ENCODE measurements around the gene GPR146. TPM values are rescaled to one million over a fixed set of nuclear protein-coding genes. Genes with fewer than 3 reads are reported as not detected.

GPR146 gene
- total RNA-seq, 1 donor from 2014 or later = 40.0 TPM

DNA sequence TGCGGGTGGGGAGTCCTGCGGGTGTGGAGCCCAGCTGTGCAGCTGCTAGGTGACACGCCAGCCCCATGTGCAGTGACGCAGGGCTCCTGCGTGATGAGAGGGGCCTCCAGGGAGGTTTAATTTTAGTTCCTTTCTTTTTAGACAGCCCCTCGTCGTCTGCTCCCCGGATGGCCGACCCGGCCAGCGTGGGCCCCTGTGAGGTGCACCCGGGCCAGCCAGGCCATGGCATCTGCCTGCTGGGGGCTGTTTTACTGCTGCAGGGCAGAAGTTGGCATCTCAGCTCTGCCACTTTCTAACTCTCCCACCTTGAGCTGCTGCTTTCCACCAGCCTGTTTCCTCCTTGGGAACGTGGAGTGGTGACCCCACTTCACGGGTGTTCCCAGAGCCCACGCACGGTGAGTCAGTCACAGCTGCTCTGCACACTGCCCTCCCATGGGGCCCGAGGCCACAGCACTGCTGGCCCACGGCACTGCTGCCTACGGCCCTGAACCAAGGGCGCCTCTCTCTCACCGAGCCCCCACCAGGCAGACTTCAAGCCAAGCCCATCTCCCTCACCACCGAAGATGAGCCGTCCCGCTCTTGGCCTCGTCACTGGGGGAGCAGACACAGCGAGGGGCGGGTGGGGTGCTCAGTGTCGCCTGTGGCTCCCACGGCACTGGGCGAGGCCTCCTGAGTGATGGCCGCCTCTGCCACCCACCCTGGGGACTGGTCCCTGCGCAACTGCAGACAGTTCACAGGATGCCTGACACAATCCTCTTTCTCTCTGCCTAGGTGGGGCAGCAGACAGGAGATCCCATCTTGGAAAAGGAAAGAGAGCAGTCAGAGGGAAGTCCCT is 40.1 kb upstream of the GPR146 start:
- no peak overlapping the region for H3K27ac ChIP-seq
- TF ChIP-seq, protein P1, sequence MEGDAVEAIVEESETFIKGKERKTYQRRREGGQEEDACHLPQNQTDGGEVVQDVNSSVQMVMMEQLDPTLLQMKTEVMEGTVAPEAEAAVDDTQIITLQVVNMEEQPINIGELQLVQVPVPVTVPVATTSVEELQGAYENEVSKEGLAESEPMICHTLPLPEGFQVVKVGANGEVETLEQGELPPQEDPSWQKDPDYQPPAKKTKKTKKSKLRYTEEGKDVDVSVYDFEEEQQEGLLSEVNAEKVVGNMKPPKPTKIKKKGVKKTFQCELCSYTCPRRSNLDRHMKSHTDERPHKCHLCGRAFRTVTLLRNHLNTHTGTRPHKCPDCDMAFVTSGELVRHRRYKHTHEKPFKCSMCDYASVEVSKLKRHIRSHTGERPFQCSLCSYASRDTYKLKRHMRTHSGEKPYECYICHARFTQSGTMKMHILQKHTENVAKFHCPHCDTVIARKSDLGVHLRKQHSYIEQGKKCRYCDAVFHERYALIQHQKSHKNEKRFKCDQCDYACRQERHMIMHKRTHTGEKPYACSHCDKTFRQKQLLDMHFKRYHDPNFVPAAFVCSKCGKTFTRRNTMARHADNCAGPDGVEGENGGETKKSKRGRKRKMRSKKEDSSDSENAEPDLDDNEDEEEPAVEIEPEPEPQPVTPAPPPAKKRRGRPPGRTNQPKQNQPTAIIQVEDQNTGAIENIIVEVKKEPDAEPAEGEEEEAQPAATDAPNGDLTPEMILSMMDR (IDR thresholded peaks at IDR 0.05) = no peak
- H3K36me3 ChIP-seq = peaks cover 21% of the 10 kb centered on the region
- H3K9me3 ChIP-seq = no peaks in the 10 kb centered on the region
- H3K4me1 ChIP-seq = no peaks in the 10 kb centered on the region
- no peak overlapping the region for H3K4me3 ChIP-seq
- DNase-seq = no peak
- no peaks in the 10 kb centered on the region for H3K27me3 ChIP-seq
- intact Hi-C loops (cut with DNase I) = no loop called here
- ATAC-seq = no peak

DNA sequence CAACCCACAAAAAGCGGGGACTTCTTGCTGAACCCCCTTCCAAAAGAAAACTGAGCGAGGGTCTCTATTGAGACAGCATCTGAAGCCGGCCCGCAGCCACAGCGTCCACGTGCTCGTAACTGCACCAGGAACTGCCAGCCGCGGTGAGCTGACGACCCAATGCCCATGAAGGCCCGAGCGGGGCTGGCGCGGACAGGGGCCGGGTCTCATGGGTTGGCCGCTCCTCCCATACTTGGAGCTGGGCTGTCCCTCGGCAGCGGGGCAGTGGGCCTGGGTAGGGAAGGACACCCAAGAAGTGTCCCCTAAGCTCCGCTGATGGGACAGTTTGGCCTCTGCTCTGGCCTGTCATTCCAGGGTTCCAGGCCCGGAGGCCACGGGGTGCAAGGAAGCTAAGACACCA is 39.0 kb upstream of the GPR146 start:
- ATAC-seq = no peak
- TF ChIP-seq, protein P1 (IDR thresholded peaks at IDR 0.05) = no peak

DNA sequence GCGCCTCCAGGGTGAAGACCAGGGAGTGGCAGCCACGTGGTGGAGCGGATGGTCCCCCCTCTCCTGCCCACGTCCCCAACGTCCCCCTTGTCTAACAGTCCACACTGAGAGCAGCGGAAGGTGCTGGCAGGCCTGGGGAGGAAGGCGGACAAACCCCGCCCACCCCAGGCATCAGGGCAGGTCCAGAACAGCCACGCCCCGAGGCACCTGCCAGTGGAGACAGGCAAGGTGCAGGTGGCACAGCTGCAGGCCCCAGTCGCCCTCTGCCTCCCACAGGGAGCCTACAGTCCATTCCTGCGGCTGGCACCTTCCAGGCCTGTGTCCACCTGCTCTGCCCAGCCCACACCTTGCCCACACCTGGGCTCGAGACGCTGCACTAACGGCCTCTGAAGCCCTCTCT is 36.4 kb upstream of the GPR146 start:
- no peak for ATAC-seq
- H3K36me3 ChIP-seq = peaks cover 18% of the 10 kb centered on the region
- intact Hi-C loops (cut with DNase I) = no loop called here
- H3K27ac ChIP-seq = no peak overlapping the region
- H3K4me3 ChIP-seq = no peak overlapping the region
- no peaks in the 10 kb centered on the region for H3K27me3 ChIP-seq
- DNase-seq = no peak
- no peaks in the 10 kb centered on the region for H3K4me1 ChIP-seq
- TF ChIP-seq, protein P1 (IDR thresholded peaks at IDR 0.05) = no peak
- H3K9me3 ChIP-seq = no peaks in the 10 kb centered on the region

More for the DNA sequence above, 39.0 kb upstream of the GPR146 start:
- Histone ChIP-seq H3K36me3 (peaks cover 18% of the 10 kb centered on the region), H3K4me3 (no peak overlapping the region), H3K9me3 (no peaks in the 10 kb centered on the region), H3K4me1 (no peaks in the 10 kb centered on the region), H3K27me3 (no peaks in the 10 kb centered on the region), H3K27ac (no peak overlapping the region)
- intact Hi-C loops (cut with DNase I) = no loop called here
- no peak for DNase-seq

DNA sequence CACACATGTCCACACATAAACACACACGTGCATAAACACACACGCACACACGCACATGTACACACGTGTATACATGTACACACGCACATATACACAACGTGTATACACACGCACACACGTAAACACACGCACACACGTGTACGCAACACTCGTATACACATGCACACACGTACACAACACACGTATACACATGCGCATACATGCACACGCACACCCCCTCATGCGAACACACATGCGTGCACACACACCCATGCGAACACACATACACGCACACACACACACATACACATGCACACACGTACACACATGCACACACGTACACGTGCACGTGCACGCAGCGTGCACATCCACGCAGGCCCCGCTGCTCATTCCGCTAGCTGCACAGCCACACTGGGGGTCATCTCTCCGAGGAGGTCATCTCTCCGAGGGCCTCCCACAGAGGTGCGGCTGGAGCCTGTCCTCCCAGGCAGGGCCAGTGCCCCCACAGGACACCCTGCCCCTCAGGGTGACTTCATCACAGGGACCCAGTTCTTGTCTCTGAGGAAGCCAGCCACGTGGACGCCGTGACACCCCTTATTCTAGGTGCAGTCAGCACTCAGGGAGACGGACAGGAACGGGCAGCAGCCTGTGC is 35.5 kb upstream of the GPR146 start:
- H3K27ac ChIP-seq = no peak overlapping the region
- ATAC-seq = no peak
- no peak for DNase-seq
- no peaks in the 10 kb centered on the region for H3K9me3 ChIP-seq
- intact Hi-C loops (cut with DNase I) = no loop called here
- no peak overlapping the region for H3K4me3 ChIP-seq
- H3K4me1 ChIP-seq = no peaks in the 10 kb centered on the region
- TF ChIP-seq, protein P1 (IDR thresholded peaks at IDR 0.05) = no peak
- H3K27me3 ChIP-seq = no peaks in the 10 kb centered on the region
- peaks cover 18% of the 10 kb centered on the region for H3K36me3 ChIP-seq

DNA sequence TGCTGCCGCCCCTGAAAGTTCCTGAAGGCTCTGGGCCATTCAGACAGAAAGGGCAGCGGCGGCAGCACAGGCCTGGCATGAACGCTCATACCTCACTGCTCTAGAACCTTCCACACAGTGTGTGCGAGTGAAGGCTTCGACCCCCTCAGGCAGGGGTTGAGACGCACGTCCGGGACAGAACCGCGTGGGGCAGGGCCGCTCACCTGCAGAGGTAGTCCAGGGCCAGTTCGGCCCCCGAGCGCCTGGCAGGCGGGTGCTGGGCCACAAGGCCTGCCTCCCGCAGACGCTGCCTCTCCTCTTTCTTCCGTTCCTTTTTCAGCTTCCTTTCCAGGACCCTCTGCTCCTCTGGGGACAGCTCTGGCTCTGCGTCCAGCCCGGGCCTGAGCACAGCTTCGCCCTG is 34.6 kb upstream of the GPR146 start:
- peaks cover 18% of the 10 kb centered on the region for H3K36me3 ChIP-seq
- no peak overlapping the region for H3K27ac ChIP-seq
- no peak for ATAC-seq
- H3K9me3 ChIP-seq = no peaks in the 10 kb centered on the region
- TF ChIP-seq, protein P1 (IDR thresholded peaks at IDR 0.05) = no peak
- no peaks in the 10 kb centered on the region for H3K4me1 ChIP-seq
- intact Hi-C loops (cut with DNase I) = no loop called here
- no peak overlapping the region for H3K4me3 ChIP-seq
- DNase-seq = no peak
- no peaks in the 10 kb centered on the region for H3K27me3 ChIP-seq
